Lung (tissue), 12 donors: ENCODE results near the gene C9orf152. TPM values are rescaled to one million over a fixed set of nuclear protein-coding genes. Genes with fewer than 3 reads are reported as not detected.
"Not testable (repeated sequence)": the region's sequence is repeated elsewhere in the genome, so short reads cannot be mapped to it uniquely, and the experiment has no call there.

Source experiments
- ATAC-seq: fragments of 200-7000 bp; cut with Tn5 transposase; one replicate; pipeline ENCODE4 v1.9.1; 2020; ENCODE audit warnings: moderate number of reproducible peaks; ENCODE audit not compliant: insufficient read depth, low FRiP score
- DNase-seq, 3 donors: peaks; one replicate each; pipeline ENCODE4 v3.0.0-alpha.2; 2013 to 2017
- H3K27ac ChIP-seq, 2 donors: one replicate each; pipeline ENCODE4 v1.5.1; 2013; ENCODE audit warnings: mild to moderate bottlenecking in 2 of 2, moderate library complexity in 2 of 2, control low read depth in 1 of 2, inconsistent platforms in 1 of 2, low read depth in 1 of 2, low read length in 1 of 2
- H3K27me3 ChIP-seq, 3 donors: one replicate each; pipeline ENCODE4 v1.5.1; 2013; ENCODE audit warnings: low read length in 2 of 3; ENCODE audit not compliant: control insufficient read depth in 3 of 3, insufficient read depth in 3 of 3
- H3K36me3 ChIP-seq, 4 donors: one replicate each; pipeline ENCODE4 v1.5.1; 2013; ENCODE audit warnings: low read length in 4 of 4, mild to moderate bottlenecking in 1 of 4, moderate library complexity in 1 of 4; ENCODE audit not compliant: control insufficient read depth in 4 of 4, insufficient read depth in 4 of 4
- H3K4me1 ChIP-seq, 5 donors: one replicate each; pipeline ENCODE4 v1.5.1; 2013; ENCODE audit warnings: low read length in 5 of 5, mild to moderate bottlenecking in 2 of 5, moderate library complexity in 1 of 5; ENCODE audit not compliant: control insufficient read depth in 5 of 5, insufficient read depth in 5 of 5
- H3K4me3 ChIP-seq: one replicate; pipeline ENCODE4 v1.5.1; 2013; ENCODE audit warnings: mild to moderate bottlenecking, control low read depth, moderate library complexity
- H3K9ac ChIP-seq, 2 donors: one replicate each; pipeline ENCODE4 v1.5.1; 2013; ENCODE audit warnings: low read length in 2 of 2, control low read depth in 1 of 2; ENCODE audit not compliant: insufficient read depth in 1 of 2
- H3K9me3 ChIP-seq, 4 donors: one replicate each; pipeline ENCODE4 v1.5.1; 2013; ENCODE audit warnings: low read length in 3 of 4, mild to moderate bottlenecking in 1 of 4, moderate library complexity in 1 of 4; ENCODE audit not compliant: control insufficient read depth in 4 of 4, insufficient read depth in 3 of 4
- WGBS, 2 donors: extraction: QIAGEN DNeasy Blood & Tissue Kit; methylation state at CpG; one replicate each; pipeline ENCODE4 v1.1.7; 2013; 5-methylcytosine and 5-hydroxymethylcytosine counted together
- polyA plus RNA-seq, 2 donors: library from polyadenylated mRNA; stranded (reverse); fragments of 200-250 nt; gene quantifications; one replicate each; pipeline ENCODE4 v1.2.1, GENCODE V29; 2013
- total RNA-seq, 2 donors: library from RNA; depleted of rRNA in 1 of 2; stranded (reverse); fragments of >200 nt in 1 of 2; gene quantifications; one replicate each; pipeline ENCODE4 v1.2.1, GENCODE V29; 2014 to 2021
- TF ChIP-seq, protein P1 (sequence below): IDR thresholded peaks from 2 replicates; pipeline ENCODE4 v1.5.1; 2012; ENCODE audit warnings: mild to moderate bottlenecking; ENCODE audit errors: control extremely low read depth, extremely low read depth
- donor health status: control.
- donor health status: control.
- donor health status: Bipolar disorder and iron deficiency.
- donor health status: healthy.
- donor health status: DM: yes; HTN: yes; CAD: no.

Gene C9orf152
- total and polyA plus RNA-seq, 4 donors, result 4.2 to 16.8 (median 11.2) TPM

DNA sequence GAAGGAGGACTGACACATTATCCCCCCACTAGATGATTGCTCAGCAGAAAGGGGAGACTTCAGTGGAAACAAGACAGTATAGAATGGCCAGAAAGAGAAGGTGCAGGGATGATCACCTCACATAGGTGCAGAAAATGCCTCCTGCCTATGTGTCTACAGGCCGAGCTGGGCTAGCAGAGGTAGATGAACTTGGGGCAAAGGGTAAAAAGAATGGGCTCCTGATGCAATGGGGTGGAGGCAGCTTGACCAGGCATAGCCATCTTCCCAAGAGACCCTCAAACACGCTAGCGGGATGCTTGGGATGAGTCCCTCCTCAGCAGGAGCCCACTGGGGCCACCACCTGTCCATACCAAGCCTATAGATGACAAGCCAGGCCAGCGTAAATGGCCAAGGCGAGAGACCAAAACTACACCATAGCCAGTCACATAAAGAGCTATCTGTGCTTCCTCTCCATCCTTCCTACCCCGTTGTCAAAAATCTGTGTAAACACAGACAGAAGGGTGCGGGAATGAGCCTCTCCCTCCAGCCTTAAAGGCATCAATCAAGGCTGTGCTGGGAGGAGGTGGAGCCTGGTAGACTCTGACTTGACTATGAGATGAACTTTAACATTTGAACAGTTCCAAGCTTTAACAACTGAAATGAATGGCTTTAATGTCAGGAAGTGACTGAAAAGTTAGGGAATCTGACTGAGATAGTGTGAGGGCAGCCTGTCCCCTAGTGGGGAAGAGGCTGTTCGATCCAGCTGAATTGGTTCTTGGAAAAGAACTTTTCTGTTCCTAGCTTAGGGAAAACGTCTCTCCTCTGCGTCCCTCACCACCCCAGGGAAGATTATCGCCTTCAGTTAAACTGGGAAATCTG is 10.4 kb downstream of the C9orf152 start:
- Histone ChIP-seq H3K9ac (no peak overlapping the region), H3K36me3 (no peaks in the 10 kb centered on the region), H3K27ac (no peak overlapping the region), H3K9me3 (no peaks in the 10 kb centered on the region), H3K4me3 (no peak overlapping the region), H3K27me3 (no peaks in the 10 kb centered on the region), H3K4me1 (peaks cover 0 to 15% (median 5%) of the 10 kb centered on the region in 5 donors)
- DNase-seq (no peak), ATAC-seq (no peak)
- TF ChIP-seq, protein P1, sequence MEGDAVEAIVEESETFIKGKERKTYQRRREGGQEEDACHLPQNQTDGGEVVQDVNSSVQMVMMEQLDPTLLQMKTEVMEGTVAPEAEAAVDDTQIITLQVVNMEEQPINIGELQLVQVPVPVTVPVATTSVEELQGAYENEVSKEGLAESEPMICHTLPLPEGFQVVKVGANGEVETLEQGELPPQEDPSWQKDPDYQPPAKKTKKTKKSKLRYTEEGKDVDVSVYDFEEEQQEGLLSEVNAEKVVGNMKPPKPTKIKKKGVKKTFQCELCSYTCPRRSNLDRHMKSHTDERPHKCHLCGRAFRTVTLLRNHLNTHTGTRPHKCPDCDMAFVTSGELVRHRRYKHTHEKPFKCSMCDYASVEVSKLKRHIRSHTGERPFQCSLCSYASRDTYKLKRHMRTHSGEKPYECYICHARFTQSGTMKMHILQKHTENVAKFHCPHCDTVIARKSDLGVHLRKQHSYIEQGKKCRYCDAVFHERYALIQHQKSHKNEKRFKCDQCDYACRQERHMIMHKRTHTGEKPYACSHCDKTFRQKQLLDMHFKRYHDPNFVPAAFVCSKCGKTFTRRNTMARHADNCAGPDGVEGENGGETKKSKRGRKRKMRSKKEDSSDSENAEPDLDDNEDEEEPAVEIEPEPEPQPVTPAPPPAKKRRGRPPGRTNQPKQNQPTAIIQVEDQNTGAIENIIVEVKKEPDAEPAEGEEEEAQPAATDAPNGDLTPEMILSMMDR, result no peak
- 80 to 86% methylated on average over 11 of the region's 11 CpGs for WGBS, 2 donors

DNA sequence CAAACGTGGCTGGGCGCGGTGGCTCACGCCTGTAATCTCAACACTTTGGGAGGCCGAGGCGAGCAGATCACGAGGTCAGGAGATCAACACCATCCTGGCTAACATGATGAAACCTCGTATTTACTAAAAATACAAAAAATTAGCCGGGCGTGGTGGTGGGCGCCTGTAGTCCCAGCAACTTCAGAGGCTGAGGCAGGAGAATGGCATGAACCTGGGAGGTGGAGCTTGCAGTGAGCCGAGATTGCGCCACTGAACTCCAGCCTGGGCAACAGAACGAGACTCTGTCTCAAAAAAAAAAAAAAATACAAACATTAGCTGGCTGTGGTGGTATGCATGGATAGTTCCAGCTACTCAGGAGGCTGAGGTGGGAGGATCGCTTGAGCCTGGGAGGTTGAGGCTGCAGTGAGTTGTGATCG is 11.9 kb downstream of the C9orf152 start:
- WGBS, 2 donors, result 82 to 84% methylated on average over 16 of the region's 16 CpGs
- H3K27me3 ChIP-seq, H3K36me3 ChIP-seq, DNase-seq, H3K4me3 ChIP-seq, ATAC-seq, H3K9me3 ChIP-seq, H3K9ac ChIP-seq: not testable (repeated sequence)
- H3K27ac ChIP-seq, result peak overlapping the region in 1 of 2 donors; percentile 67
- H3K4me1 ChIP-seq, result peaks cover 0 to 21% (median 5%) of the 10 kb centered on the region in 5 donors

DNA sequence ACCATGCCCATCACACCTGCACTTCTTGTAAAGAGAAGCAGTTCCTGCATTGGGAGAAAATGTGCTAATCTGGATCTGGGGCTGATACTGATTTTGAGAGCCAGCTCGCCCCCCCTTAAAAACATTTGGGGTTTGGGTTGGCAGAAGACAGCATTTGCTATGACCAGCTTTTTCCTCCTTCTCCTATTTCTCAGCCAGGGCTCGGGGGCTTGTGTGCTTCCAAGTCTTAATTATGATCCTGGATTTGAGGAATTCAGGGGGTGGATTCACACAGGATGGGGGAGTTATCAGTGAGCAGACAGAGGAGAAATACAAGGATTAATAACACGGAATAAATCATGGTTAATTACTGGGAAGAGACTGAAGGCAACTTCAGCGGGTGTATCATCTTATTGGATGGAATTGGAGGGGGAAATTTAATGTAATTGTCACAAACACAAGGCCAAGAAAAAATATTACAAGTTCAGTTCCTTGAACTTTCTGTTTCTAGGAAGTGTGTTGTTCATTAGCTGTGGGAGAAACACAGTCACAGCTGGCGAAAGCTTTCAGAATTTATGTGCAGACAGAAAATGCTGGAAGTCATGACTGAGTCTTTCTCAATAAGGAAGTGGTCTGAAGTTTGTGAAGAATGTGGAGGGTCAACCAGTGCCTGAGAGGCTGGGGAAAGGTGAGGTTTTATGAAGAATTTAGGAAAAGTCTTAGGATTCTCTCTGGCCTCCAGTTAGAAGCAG is 15.3 kb downstream of the C9orf152 start:
- TF ChIP-seq, protein P1, result no peak
- peak; percentile 65 to 93 (median 89) for DNase-seq
- Histone ChIP-seq H3K4me3 (no peak overlapping the region), H3K9me3 (no peaks in the 10 kb centered on the region), H3K9ac (peak overlapping the region in 1 of 2 donors; percentile 47), H3K36me3 (no peaks in the 10 kb centered on the region), H3K27ac (peak overlapping the region in 1 of 2 donors; percentile 56), H3K4me1 (peaks cover 0 to 31% (median 12%) of the 10 kb centered on the region in 5 donors), H3K27me3 (no peaks in the 10 kb centered on the region)
- ATAC-seq, result peak; percentile 8
- 57 to 63% methylated on average over 5 of the region's 5 CpGs for WGBS, 2 donors

DNA sequence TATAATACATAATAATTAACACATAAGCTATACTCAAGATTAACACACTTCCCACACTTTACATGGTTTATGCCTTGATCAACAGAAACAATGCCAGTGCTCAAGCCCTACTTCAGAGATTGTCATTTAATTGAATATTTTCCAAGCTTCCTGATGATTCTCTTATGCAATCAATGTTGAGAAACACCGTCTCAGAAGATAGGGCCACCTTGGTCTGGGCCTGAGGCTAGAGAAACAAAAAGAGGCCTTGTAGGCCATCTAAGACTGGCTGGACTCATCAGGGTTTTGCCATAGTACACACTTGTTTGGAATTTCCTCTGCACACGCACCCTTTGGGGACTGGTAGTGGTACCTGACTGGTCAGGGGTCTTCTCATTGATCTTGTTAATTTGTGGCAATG is 16.3 kb downstream of the C9orf152 start:
- WGBS, 2 donors, result 59 to 67% methylated on average over 2 of the region's 2 CpGs
- Histone ChIP-seq H3K27ac (no peak overlapping the region), H3K27me3 (no peaks in the 10 kb centered on the region), H3K9me3 (no peaks in the 10 kb centered on the region), H3K4me1 (peaks cover 0 to 31% (median 10%) of the 10 kb centered on the region in 5 donors), H3K9ac (no peak overlapping the region), H3K4me3 (no peak overlapping the region), H3K36me3 (no peaks in the 10 kb centered on the region)
- ATAC-seq (no peak), DNase-seq (no peak)
- TF ChIP-seq, protein P1, result no peak
